H9 (cell line): ENCODE measurements around the gene TPPP. TPM values are rescaled to one million over a fixed set of nuclear protein-coding genes. Genes with fewer than 3 reads are reported as not detected.
"Not testable (repeated sequence)": the region's sequence is repeated elsewhere in the genome, so short reads cannot be mapped to it uniquely, and the experiment has no call there.

Experiments
- DNase-seq: peaks from one replicate; pipeline ENCODE4 v3.0.0-alpha.2; 2017
- H2AFZ ChIP-seq: one replicate; pipeline ENCODE4 v1.6.1; 2013; ENCODE audit warnings: mild to moderate bottlenecking, low read length, control low read depth, moderate library complexity
- H2AK5ac ChIP-seq: 2 replicates; pipeline ENCODE4 v1.6.1; 2013; ENCODE audit warnings: low read length, control low read depth, mixed read lengths; ENCODE audit not compliant: insufficient read length
- H2BK120ac ChIP-seq: one replicate; pipeline ENCODE4 v1.6.1; 2013; ENCODE audit warnings: low read depth, mild to moderate bottlenecking, low read length, control low read depth, inconsistent platforms; ENCODE audit not compliant: poor library complexity, severe bottlenecking
- H2BK12ac ChIP-seq: 2 replicates; pipeline ENCODE4 v1.6.1; 2013; ENCODE audit warnings: low read length, control low read depth, mixed read lengths, low read depth; ENCODE audit not compliant: insufficient read length
- H2BK15ac ChIP-seq: 2 replicates; pipeline ENCODE4 v1.6.1; 2013; ENCODE audit warnings: low read depth, low read length, control low read depth
- H2BK20ac ChIP-seq: one replicate; pipeline ENCODE4 v1.6.1; 2013; ENCODE audit warnings: low read depth, mild to moderate bottlenecking, low read length, control low read depth, inconsistent platforms; ENCODE audit not compliant: poor library complexity, severe bottlenecking
- H2BK5ac ChIP-seq: 2 replicates; pipeline ENCODE4 v1.6.1; 2013; ENCODE audit warnings: low read length, control low read depth, mixed read lengths; ENCODE audit not compliant: insufficient read length
- H3K14ac ChIP-seq: 2 replicates; pipeline ENCODE4 v1.6.1; 2013; ENCODE audit warnings: low read length, control low read depth; ENCODE audit not compliant: insufficient read depth
- H3K18ac ChIP-seq: 2 replicates; pipeline ENCODE4 v1.6.1; 2013; ENCODE audit warnings: low read depth, mild to moderate bottlenecking, mixed read lengths, low read length, control low read depth; ENCODE audit not compliant: insufficient read length
- H3K23ac ChIP-seq: 2 replicates; pipeline ENCODE4 v1.6.1; 2013; ENCODE audit warnings: low read length, control low read depth, mixed read lengths, low read depth; ENCODE audit not compliant: insufficient read length
- H3K23me2 ChIP-seq: 2 replicates; pipeline ENCODE4 v1.6.1; 2013; ENCODE audit warnings: low read depth, mild to moderate bottlenecking, mixed read lengths, low read length, control low read depth; ENCODE audit not compliant: insufficient read length, poor library complexity, severe bottlenecking
- H3K27ac ChIP-seq: 2 replicates; pipeline ENCODE4 v1.5.1; 2013; ENCODE audit warnings: low read length, control low read depth, mixed read lengths, low read depth; ENCODE audit not compliant: insufficient read length
- H3K27me3 ChIP-seq: 2 replicates; pipeline ENCODE4 v1.6.1; 2013; ENCODE audit warnings: low read length, control low read depth, inconsistent platforms; ENCODE audit not compliant: insufficient read depth
- H3K4ac ChIP-seq: 2 replicates; pipeline ENCODE4 v1.6.1; 2013; ENCODE audit warnings: low read depth, mild to moderate bottlenecking, control low read depth, inconsistent platforms, low read length, moderate library complexity
- H3K4me1 ChIP-seq: 2 replicates; pipeline ENCODE4 v1.6.1; 2013; ENCODE audit warnings: low read length, control low read depth, inconsistent platforms; ENCODE audit not compliant: insufficient read depth
- H3K4me2 ChIP-seq: 2 replicates; pipeline ENCODE4 v1.6.1; 2013; ENCODE audit warnings: low read length, control low read depth, mixed read lengths; ENCODE audit not compliant: insufficient read length, insufficient read depth
- H3K56ac ChIP-seq: 2 replicates; pipeline ENCODE4 v1.6.1; 2013; ENCODE audit warnings: low read depth, mild to moderate bottlenecking, mixed read lengths, low read length, control low read depth; ENCODE audit not compliant: insufficient read length
- H3K79me1 ChIP-seq: 2 replicates; pipeline ENCODE4 v1.6.1; 2013; ENCODE audit warnings: low read depth, mild to moderate bottlenecking, moderate library complexity, low read length, control low read depth, inconsistent platforms; ENCODE audit not compliant: insufficient read depth, poor library complexity, severe bottlenecking
- H3K79me2 ChIP-seq: 2 replicates; pipeline ENCODE4 v1.6.1; 2013; ENCODE audit warnings: low read length, control low read depth, inconsistent platforms; ENCODE audit not compliant: insufficient read depth
- H3K9ac ChIP-seq: 2 replicates; pipeline ENCODE4 v1.6.1; 2013; ENCODE audit warnings: low read length, control low read depth, mixed read lengths; ENCODE audit not compliant: insufficient read length; ENCODE audit errors: extremely low read depth
- H3K9me3 ChIP-seq: one replicate; pipeline ENCODE4 v1.6.1; 2013; ENCODE audit warnings: low read depth, low read length, inconsistent platforms; ENCODE audit not compliant: control insufficient read depth
- H3T11ph ChIP-seq: one replicate; pipeline ENCODE4 v1.6.1; 2013; ENCODE audit warnings: mild to moderate bottlenecking, low read length, control low read depth, inconsistent platforms
- H4K20me1 ChIP-seq: one replicate; pipeline ENCODE4 v1.6.1; 2013; ENCODE audit not compliant: control insufficient read depth, insufficient read length, insufficient read depth
- H4K5ac ChIP-seq: 2 replicates; pipeline ENCODE4 v1.6.1; 2013; ENCODE audit warnings: low read depth, mild to moderate bottlenecking, mixed read lengths, low read length, control low read depth; ENCODE audit not compliant: insufficient read length
- H4K8ac ChIP-seq: replicated peaks from 2 replicates; pipeline ENCODE4 v1.6.1; 2013; ENCODE audit warnings: low read length, control low read depth, mixed read lengths, low read depth; ENCODE audit not compliant: insufficient read length
- H4K91ac ChIP-seq: 2 replicates; pipeline ENCODE4 v1.6.1; 2013; ENCODE audit warnings: low read depth, mild to moderate bottlenecking, moderate library complexity, mixed read lengths, low read length, control low read depth; ENCODE audit not compliant: insufficient read length
- H3K27ac Mint-ChIP-seq, 3 experiments: 2 replicates in 2 of 3; 3 replicates in 1 of 3; pipeline ENCODE4 v1.8.0; 2020 to 2021; ENCODE audit warnings: mixed read lengths in 3 of 3, mild to moderate bottlenecking in 1 of 3, moderate library complexity in 1 of 3
- H3K27me3 Mint-ChIP-seq: 2 replicates; pipeline ENCODE4 v1.8.0; 2021; ENCODE audit warnings: low read depth, mild to moderate bottlenecking, moderate library complexity, mixed read lengths
- H3K36me3 Mint-ChIP-seq, 3 experiments: 2 replicates in 2 of 3; 3 replicates in 1 of 3; pipeline ENCODE4 v1.8.0; 2020 to 2021; ENCODE audit warnings: low read depth in 3 of 3, mixed read lengths in 3 of 3; ENCODE audit not compliant: insufficient read depth in 1 of 3
- H3K4me1 Mint-ChIP-seq, 2 experiments: 2 replicates each; pipeline ENCODE4 v1.8.0; 2020; ENCODE audit warnings: mixed read lengths in 2 of 2
- H3K4me3 Mint-ChIP-seq, 2 experiments: 2 replicates in 1 of 2; 3 replicates in 1 of 2; pipeline ENCODE4 v1.8.0; 2020 to 2021; ENCODE audit warnings: mild to moderate bottlenecking in 2 of 2, mixed read lengths in 2 of 2, moderate library complexity in 1 of 2
- H3K9me3 Mint-ChIP-seq, 2 experiments: 2 replicates in 1 of 2; 3 replicates in 1 of 2; pipeline ENCODE4 v1.8.0; 2020; ENCODE audit warnings: mild to moderate bottlenecking in 2 of 2, mixed read lengths in 2 of 2, moderate library complexity in 1 of 2
- CTCF ChIP-seq: fragments of 200-600 bp; sonication (generic); conservative IDR thresholded peaks from 3 replicates; pipeline ENCODE4 v1.8.0; 2021; ENCODE audit warnings: antibody characterized with exemption, mild to moderate bottlenecking
- WGBS: extraction: QIAGEN DNeasy Blood & Tissue Kit; methylation state at CpG from one replicate; pipeline ENCODE4 v1.1.7; 2013; ENCODE audit warnings: missing lambda C conversion rate, low lambda C conversion rate, mixed read lengths; ENCODE audit not compliant: insufficient read length; ENCODE audit errors: extremely low coverage; 5-methylcytosine and 5-hydroxymethylcytosine counted together
- total RNA-seq: library from RNA; stranded (reverse); gene quantifications from 2 replicates; pipeline ENCODE4 v1.2.1, GENCODE V29; 2021

The TPPP gene
- total RNA-seq, 1 experiment from 2014 or later = 0.44 TPM

DNA sequence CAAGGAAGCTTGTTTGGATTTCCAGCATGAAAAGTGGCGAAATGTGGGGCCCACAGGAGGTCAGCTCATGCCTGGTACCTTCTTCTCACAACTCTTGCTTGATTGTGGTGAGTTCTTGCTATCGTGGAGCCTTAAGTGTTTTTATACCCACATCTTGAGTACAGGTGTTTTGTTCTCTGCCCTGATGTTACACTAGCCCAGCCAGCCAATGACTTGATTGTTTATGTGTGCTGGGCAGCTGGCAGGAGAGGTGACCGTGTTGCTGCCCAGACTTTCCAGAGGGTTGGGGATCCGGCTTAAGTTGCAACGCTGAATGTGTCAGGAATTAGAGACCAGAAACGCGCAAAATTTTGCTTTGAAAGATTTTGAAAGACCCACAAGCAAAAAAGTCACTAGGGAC is 24.0 kb upstream of the TPPP start:
- Histone ChIP-seq H4K91ac (no peak overlapping the region), H3K56ac (no peak overlapping the region), H4K8ac (no peak overlapping the region), H3K4me2 (no peak overlapping the region), H2BK5ac (no peak overlapping the region), H3K79me1 (no peaks in the 10 kb centered on the region), H3K4me1 (no peaks in the 10 kb centered on the region), H2BK20ac (no peak overlapping the region), H2BK15ac (no peak overlapping the region), H3K4ac (no peak overlapping the region), H3K79me2 (no peaks in the 10 kb centered on the region), H4K20me1 (no peaks in the 10 kb centered on the region), H3T11ph (no peak overlapping the region), H2AFZ (no peak overlapping the region), H3K14ac (no peak overlapping the region), H3K9me3 (no peaks in the 10 kb centered on the region), H4K5ac (no peak overlapping the region), H3K9ac (no peak overlapping the region), H2BK12ac (no peak overlapping the region), H3K27ac (no peak overlapping the region), H3K23me2 (no peaks in the 10 kb centered on the region), H3K27me3 (no peaks in the 10 kb centered on the region), H3K23ac (no peak overlapping the region), H3K18ac (no peak overlapping the region), H2BK120ac (no peak overlapping the region), H2AK5ac (no peak overlapping the region)
- Mint-ChIP-seq H3K4me3 (no peak overlapping the region), H3K9me3 (peaks cover 11 to 20% of the 10 kb centered on the region in 2 experiments; a peak in 4 of 5 replicates), H3K36me3 (no peaks in the 10 kb centered on the region), H3K27ac (no peak overlapping the region), H3K27me3 (peaks cover 71% of the 10 kb centered on the region), H3K4me1 (peaks cover 3 to 4% of the 10 kb centered on the region in 2 experiments; a peak in 2 of 4 replicates)
- no peak for DNase-seq
- no CpG with 5 or more reads among the region's 7 CpGs for WGBS
- no peak for TF ChIP-seq CTCF

DNA sequence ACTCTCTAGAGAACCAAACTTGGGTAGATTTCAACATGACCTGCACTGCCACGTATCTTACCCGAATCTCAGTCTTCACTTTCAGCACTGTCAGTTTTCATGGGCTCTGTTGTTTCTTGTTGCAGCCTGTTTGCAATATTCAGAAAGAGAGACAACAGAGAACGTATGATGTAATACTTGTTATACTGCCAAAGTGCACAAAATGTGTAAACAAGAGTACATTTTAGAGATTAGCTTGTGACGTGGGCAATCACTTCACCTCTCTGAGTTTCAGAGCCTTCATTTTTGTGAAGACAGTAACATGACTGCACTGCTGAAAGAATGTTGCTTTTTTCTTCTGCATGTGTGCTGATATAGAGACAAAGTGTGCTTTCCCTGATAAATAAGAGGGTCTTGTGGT is 23.6 kb upstream of the TPPP start:
- H4K5ac ChIP-seq, H3K9ac ChIP-seq, H3K27me3 ChIP-seq: not testable (repeated sequence)

More for the DNA sequence above, 23.6 kb upstream of the TPPP start:
- H3K4me1 ChIP-seq, H4K20me1 ChIP-seq, H3K27ac Mint-ChIP-seq, DNase-seq, H2BK12ac ChIP-seq, H3K14ac ChIP-seq, H3K27ac ChIP-seq, H3K4me1 Mint-ChIP-seq, H3K23me2 ChIP-seq, H3K9me3 ChIP-seq, H3K79me2 ChIP-seq, H3K4ac ChIP-seq, H3K79me1 ChIP-seq, H3K4me3 Mint-ChIP-seq, H2AK5ac ChIP-seq, H2BK5ac ChIP-seq, H3K18ac ChIP-seq, H3K4me2 ChIP-seq, H2BK20ac ChIP-seq, H2AFZ ChIP-seq, H4K91ac ChIP-seq, H2BK120ac ChIP-seq, H3K23ac ChIP-seq, H3K56ac ChIP-seq, H3K36me3 Mint-ChIP-seq, H2BK15ac ChIP-seq, H3T11ph ChIP-seq, H4K8ac ChIP-seq: not testable (repeated sequence)
- WGBS = no CpG with 5 or more reads among the region's 4 CpGs
- H3K9me3 Mint-ChIP-seq = peaks cover 11 to 20% of the 10 kb centered on the region in 2 experiments; a peak in 4 of 5 replicates
- peaks cover 67% of the 10 kb centered on the region for H3K27me3 Mint-ChIP-seq
